Measurements from ENCODE around the gene CHD6. TPM values are rescaled to one million over a fixed set of nuclear protein-coding genes. Genes with fewer than 3 reads are reported as not detected.

Gene CHD6
- total RNA-seq, 1 experiment from 2014 or later: 46.7 TPM

- BruUV-seq (replicated peaks): no TSS peak
- CTCF ChIA-PET: no interaction called here
- peaks cover 6% of the 10 kb centered on the region for H3K4me1 ChIP-seq (ENCODE audit: insufficient read depth, low read length, poor library complexity, severe bottlenecking)
- no peak overlapping the region for H3K27ac ChIP-seq (ENCODE audit: low read depth, low read length, poor library complexity, severe bottlenecking)
- no peaks in the 10 kb centered on the region for H3K9me3 ChIP-seq (ENCODE audit: low read depth, low read length, poor library complexity, severe bottlenecking)
- POLR2A ChIA-PET (ENCODE audit: low non-redundant PET): no interaction called here
- H3K27me3 ChIP-seq (replicated peaks; ENCODE audit: insufficient read depth, low read depth, low read length, poor library complexity): no peaks in the 10 kb centered on the region
- intact Hi-C loops (cut with micrococcal nuclease; ENCODE audit: unreplicated experiment): no loop called here
- H3K36me3 ChIP-seq (ENCODE audit: insufficient read depth, low read length, poor library complexity, severe bottlenecking): no peaks in the 10 kb centered on the region
- peak; percentile 74 for DNase-seq (ENCODE audit: low spot score)
- no peak overlapping the region for H3K4me3 ChIP-seq (ENCODE audit: low read depth, low read length, poor library complexity, severe bottlenecking)
- TF ChIP-seq CTCF (conservative IDR thresholded peaks at IDR 0.05; ENCODE audit: low read depth, low read length) (no peak), EZH2 (IDR thresholded peaks at IDR 0.05; ENCODE audit: borderline replicate concordance, low read depth, low read length, poor library complexity, severe bottlenecking) (no peak)
Observed at GRCh38 chr20:41631826-41632225, 13.6 kb upstream of the CHD6 start.

GRCh38 chr20:41630846-41631245 lies 12.7 kb upstream of the CHD6 start:
- no peak overlapping the region for H3K27ac ChIP-seq (ENCODE audit: low read depth, low read length, poor library complexity, severe bottlenecking)
- intact Hi-C loops (cut with micrococcal nuclease; ENCODE audit: unreplicated experiment): no loop called here
- TF ChIP-seq CTCF (conservative IDR thresholded peaks at IDR 0.05; ENCODE audit: low read depth, low read length) (no peak), EZH2 (IDR thresholded peaks at IDR 0.05; ENCODE audit: borderline replicate concordance, low read depth, low read length, poor library complexity, severe bottlenecking) (no peak)
- no peaks in the 10 kb centered on the region for H3K36me3 ChIP-seq (ENCODE audit: insufficient read depth, low read length, poor library complexity, severe bottlenecking)
- no TSS peak for BruUV-seq (replicated peaks)
- no peak for DNase-seq (ENCODE audit: low spot score)
- H3K9me3 ChIP-seq (ENCODE audit: low read depth, low read length, poor library complexity, severe bottlenecking): no peaks in the 10 kb centered on the region
- H3K27me3 ChIP-seq (replicated peaks; ENCODE audit: insufficient read depth, low read depth, low read length, poor library complexity): no peaks in the 10 kb centered on the region
- H3K4me3 ChIP-seq (ENCODE audit: low read depth, low read length, poor library complexity, severe bottlenecking): no peak overlapping the region
- ChIA-PET POLR2A (ENCODE audit: low non-redundant PET) (no interaction called here), CTCF (no interaction called here)
- H3K4me1 ChIP-seq (ENCODE audit: insufficient read depth, low read length, poor library complexity, severe bottlenecking): peaks cover 6% of the 10 kb centered on the region

GRCh38 chr20:41627611-41628244 lies 9.6 kb upstream of the CHD6 start:
- intact Hi-C loops (cut with micrococcal nuclease; ENCODE audit: unreplicated experiment): no loop called here
- no peaks in the 10 kb centered on the region for H3K36me3 ChIP-seq (ENCODE audit: insufficient read depth, low read length, poor library complexity, severe bottlenecking)
- no peaks in the 10 kb centered on the region for H3K9me3 ChIP-seq (ENCODE audit: low read depth, low read length, poor library complexity, severe bottlenecking)
- ChIA-PET POLR2A (ENCODE audit: low non-redundant PET) (no interaction called here), CTCF (no interaction called here)
- BruUV-seq (replicated peaks): no TSS peak
- DNase-seq (ENCODE audit: low spot score): peak; percentile 38
- no peaks in the 10 kb centered on the region for H3K27me3 ChIP-seq (replicated peaks; ENCODE audit: insufficient read depth, low read depth, low read length, poor library complexity)
- no peak overlapping the region for H3K4me3 ChIP-seq (ENCODE audit: low read depth, low read length, poor library complexity, severe bottlenecking)
- no peak for TF ChIP-seq EZH2 (IDR thresholded peaks at IDR 0.05; ENCODE audit: borderline replicate concordance, low read depth, low read length, poor library complexity, severe bottlenecking)
- peaks cover 6% of the 10 kb centered on the region for H3K4me1 ChIP-seq (ENCODE audit: insufficient read depth, low read length, poor library complexity, severe bottlenecking)
- H3K27ac ChIP-seq (ENCODE audit: low read depth, low read length, poor library complexity, severe bottlenecking): no peak overlapping the region

GRCh38 chr20:41627001-41627495 lies 8.9 kb upstream of the CHD6 start:
- peaks cover 4% of the 10 kb centered on the region for H3K4me1 ChIP-seq (ENCODE audit: insufficient read depth, low read length, poor library complexity, severe bottlenecking)
- BruUV-seq (replicated peaks): no TSS peak
- intact Hi-C loops (cut with micrococcal nuclease; ENCODE audit: unreplicated experiment): no loop called here
- no peak overlapping the region for H3K27ac ChIP-seq (ENCODE audit: low read depth, low read length, poor library complexity, severe bottlenecking)
- no peak for TF ChIP-seq EZH2 (IDR thresholded peaks at IDR 0.05; ENCODE audit: borderline replicate concordance, low read depth, low read length, poor library complexity, severe bottlenecking)
- TF ChIP-seq CTCF (conservative IDR thresholded peaks at IDR 0.05; ENCODE audit: low read depth, low read length): no peak
- no peak for DNase-seq (ENCODE audit: low spot score)
- CTCF ChIA-PET: no interaction called here
- POLR2A ChIA-PET (ENCODE audit: low non-redundant PET): no interaction called here
- H3K27me3 ChIP-seq (replicated peaks; ENCODE audit: insufficient read depth, low read depth, low read length, poor library complexity): no peaks in the 10 kb centered on the region
- no peaks in the 10 kb centered on the region for H3K9me3 ChIP-seq (ENCODE audit: low read depth, low read length, poor library complexity, severe bottlenecking)
- H3K4me3 ChIP-seq (ENCODE audit: low read depth, low read length, poor library complexity, severe bottlenecking): no peak overlapping the region
- H3K36me3 ChIP-seq (ENCODE audit: insufficient read depth, low read length, poor library complexity, severe bottlenecking): no peaks in the 10 kb centered on the region

Data from A673 (cell line).